SK-N-SH (cell line): Measurements from ENCODE around the gene CLEC3A. TPM values are rescaled to one million over a fixed set of nuclear protein-coding genes. Genes with fewer than 3 reads are reported as not detected.

Source experiments
- CTCF ChIA-PET: fragments of 300-600, 350-600 bp; formaldehyde crosslinking; extraction: SDS; loops from one replicate; lab custom pipeline; 2021; lab: Yijun Ruan, JAX
- POLR2A ChIA-PET: fragments of 350-600 bp; sonication (Branson Sonifier 250); formaldehyde crosslinking; extraction: SDS; loops from one replicate; lab custom pipeline; 2020; ENCODE audit warnings: antibody characterized with exemption, inconsistent platforms; lab: Yijun Ruan, JAX
- DNase-seq: peaks from one replicate; pipeline ENCODE4 v3.0.0; 2012
- H2AFZ ChIP-seq: fragments of 200-600 bp; sonication (generic); 2 replicates; pipeline ENCODE4 v1.8.1; 2016; ENCODE audit warnings: antibody characterized with exemption, mild to moderate bottlenecking, low read depth
- H3F3A ChIP-seq: fragments of 200-600 bp; sonication (generic); replicated peaks from 2 replicates; pipeline ENCODE3; 2016; ENCODE audit warnings: antibody characterized with exemption, mild to moderate bottlenecking; ENCODE audit not compliant: insufficient read depth
- H3K27ac ChIP-seq, 2 experiments: fragments of 200-500 bp in 1 of 2; fragments of 200-600 bp in 1 of 2; sonication (Bioruptor generic) in 1 of 2; sonication (generic), shearing (Covaris generic) in 1 of 2; 2 replicates each; pipeline versions ENCODE4 v1.5.1 to v1.6.1; 2014 to 2016; ENCODE audit warnings: low read depth in 2 of 2, inconsistent platforms in 1 of 2, low read length in 1 of 2, mild to moderate bottlenecking in 1 of 2, mixed read lengths in 1 of 2
- H3K27me3 ChIP-seq: fragments of 200-600 bp; sonication (generic), shearing (Covaris generic); 2 replicates; pipeline ENCODE4 v1.6.1; 2016; ENCODE audit warnings: mixed run types; ENCODE audit not compliant: insufficient read depth
- H3K36me3 ChIP-seq, 2 experiments: fragments of 200-500 bp in 1 of 2; fragments of 200-600 bp in 1 of 2; sonication (Bioruptor generic) in 1 of 2; sonication (generic) in 1 of 2; replicated peaks in 1 of 2; 2 replicates each; pipeline versions ENCODE3 to v1.5.1; 2014 to 2016; ENCODE audit warnings: low read length in 1 of 2, mild to moderate bottlenecking in 1 of 2; ENCODE audit not compliant: insufficient read depth in 2 of 2, control insufficient read depth in 1 of 2
- H3K4me1 ChIP-seq, 2 experiments: fragments of 200-500 bp in 1 of 2; fragments of 200-600 bp in 1 of 2; sonication (Bioruptor generic) in 1 of 2; sonication (generic), shearing (Covaris generic) in 1 of 2; 2 replicates each; pipeline versions ENCODE4 v1.5.1 to v1.6.1; 2014 to 2016; ENCODE audit warnings: low read depth in 1 of 2, low read length in 1 of 2, mixed run types in 1 of 2; ENCODE audit not compliant: insufficient read depth in 2 of 2, control insufficient read depth in 1 of 2
- H3K4me2 ChIP-seq: fragments of 200-600 bp; sonication (generic), shearing (Covaris generic); 2 replicates; pipeline ENCODE4 v1.6.1; 2017; ENCODE audit warnings: mixed run types
- H3K4me3 ChIP-seq, 2 experiments: fragments of 200-500 bp in 1 of 2; fragments of 200-600 bp in 1 of 2; sonication (Bioruptor generic) in 1 of 2; sonication (generic), shearing (Covaris generic) in 1 of 2; 2 replicates each; pipeline versions ENCODE4 v1.5.1 to v1.8.1; 2014 to 2016; ENCODE audit warnings: low read depth in 2 of 2, inconsistent platforms in 1 of 2, low read length in 1 of 2, mild to moderate bottlenecking in 1 of 2, mixed read lengths in 1 of 2, moderate library complexity in 1 of 2
- H3K79me2 ChIP-seq: fragments of 200-600 bp; sonication (generic); 2 replicates; pipeline ENCODE4 v1.8.1; 2017; ENCODE audit warnings: mild to moderate bottlenecking; ENCODE audit not compliant: insufficient read depth
- H3K9ac ChIP-seq: fragments of 200-600 bp; sonication (generic); 2 replicates; pipeline ENCODE4 v1.6.1; 2017; ENCODE audit warnings: mixed run types
- H3K9me2 ChIP-seq: fragments of 200-600 bp; sonication (generic); 2 replicates; pipeline ENCODE4 v1.6.1; 2017; ENCODE audit warnings: mixed run types
- H3K9me3 ChIP-seq: fragments of 200-600 bp; sonication (generic); 2 replicates; pipeline ENCODE4 v1.6.1; 2017; ENCODE audit warnings: mixed run types, mild to moderate bottlenecking, moderate library complexity
- H4K20me1 ChIP-seq: fragments of 200-600 bp; sonication (generic); 2 replicates; pipeline ENCODE4 v1.6.1; 2017; ENCODE audit warnings: mild to moderate bottlenecking, mixed run types; ENCODE audit not compliant: insufficient read depth
- ELF1 ChIP-seq: IDR thresholded peaks from 2 replicates; pipeline ENCODE4 v1.4.0; 2012
- EP300 ChIP-seq, 2 experiments: IDR thresholded peaks; 2 replicates each; pipeline versions ENCODE4 v1.4.0 to v1.6.1; 2012; ENCODE audit warnings: borderline replicate concordance in 1 of 2, low read depth in 1 of 2, low read length in 1 of 2
- EZH2phosphoT487 ChIP-seq: fragments of 200-600 bp; sonication (generic); IDR thresholded peaks from 2 replicates; pipeline ENCODE4 v1.6.1; 2017; ENCODE audit warnings: low read depth, mixed run types, mild to moderate bottlenecking, antibody characterized with exemption, moderate library complexity, borderline replicate concordance
- GATA2 ChIP-seq: sonication (generic); formaldehyde crosslinking; IDR thresholded peaks from 2 replicates; pipeline ENCODE4 v1.5.0; 2020; ENCODE audit warnings: mild to moderate bottlenecking, missing genetic modification reagents
- JUND ChIP-seq: IDR thresholded peaks from 2 replicates; pipeline ENCODE4 v1.4.0; 2012
- MEF2A ChIP-seq: IDR thresholded peaks from 2 replicates; pipeline ENCODE4 v1.4.0; 2012; ENCODE audit warnings: low read depth, borderline replicate concordance
- MXI1 ChIP-seq: IDR thresholded peaks from 2 replicates; pipeline ENCODE4 v1.6.1; 2012; ENCODE audit warnings: mild to moderate bottlenecking, low read depth, low read length, improper control_type of control experiment
- NRF1 ChIP-seq: IDR thresholded peaks from 2 replicates; pipeline ENCODE4 v1.6.1; 2012; ENCODE audit warnings: low read depth, mild to moderate bottlenecking, low read length
- RCOR1 ChIP-seq: fragments of 150-350 bp; IDR thresholded peaks from 2 replicates; pipeline ENCODE4 v1.6.1; 2017; ENCODE audit warnings: antibody characterized with exemption, low read length
- REST ChIP-seq: IDR thresholded peaks from 2 replicates; pipeline ENCODE4 v1.6.1; 2012; ENCODE audit warnings: mild to moderate bottlenecking, low read depth, low read length, moderate library complexity
- TAF1 ChIP-seq: IDR thresholded peaks from 2 replicates; pipeline ENCODE4 v1.6.1; 2012; ENCODE audit warnings: low read depth, mild to moderate bottlenecking, low read length, moderate library complexity, borderline replicate concordance
- YY1 ChIP-seq: IDR thresholded peaks from 2 replicates; pipeline ENCODE4 v1.4.0; 2012; ENCODE audit warnings: low read depth, mild to moderate bottlenecking
- WGBS: methylation state at CpG from one replicate; pipeline ENCODE4 v1.1.6; 2017; ENCODE audit warnings: low lambda C conversion rate; 5-methylcytosine and 5-hydroxymethylcytosine counted together
- polyA plus RNA-seq, 3 experiments: library from polyadenylated mRNA; depleted of rRNA; stranded (reverse); fragments of >200 nt; gene quantifications; 2 replicates each; pipeline ENCODE4 v1.2.3, GENCODE V29; 2012
- TF ChIP-seq, protein P1 (sequence below): IDR thresholded peaks from 2 replicates; pipeline ENCODE4; 2012
- TF ChIP-seq, protein P2 (sequence below): fragments of 150-350 bp; IDR thresholded peaks from 2 replicates; pipeline ENCODE4 v1.6.1; 2016; ENCODE audit warnings: mild to moderate bottlenecking, low read depth, low read length
- TF ChIP-seq, protein P3 (sequence below): IDR thresholded peaks from 2 replicates; pipeline ENCODE4 v1.4.0; 2012; ENCODE audit warnings: low read depth
- TF ChIP-seq, protein P4 (sequence below): fragments of 150-350 bp; IDR thresholded peaks from 2 replicates; pipeline ENCODE4 v1.6.1; 2017; ENCODE audit warnings: antibody characterized with exemption, low read length, low read depth, borderline replicate concordance

Gene CLEC3A
- polyA plus RNA-seq, 1 of the 3 experiments (the other 2 are of a cell fraction) = 0.03 TPM

- H3K9ac ChIP-seq = no peak overlapping the region
- 75% methylated on average over 3 of the region's 3 CpGs for WGBS
- no peaks in the 10 kb centered on the region for H3K27me3 ChIP-seq
- no peak overlapping the region for H3K4me2 ChIP-seq
- H4K20me1 ChIP-seq = no peaks in the 10 kb centered on the region
- no peak for DNase-seq
- TF ChIP-seq, protein P1, sequence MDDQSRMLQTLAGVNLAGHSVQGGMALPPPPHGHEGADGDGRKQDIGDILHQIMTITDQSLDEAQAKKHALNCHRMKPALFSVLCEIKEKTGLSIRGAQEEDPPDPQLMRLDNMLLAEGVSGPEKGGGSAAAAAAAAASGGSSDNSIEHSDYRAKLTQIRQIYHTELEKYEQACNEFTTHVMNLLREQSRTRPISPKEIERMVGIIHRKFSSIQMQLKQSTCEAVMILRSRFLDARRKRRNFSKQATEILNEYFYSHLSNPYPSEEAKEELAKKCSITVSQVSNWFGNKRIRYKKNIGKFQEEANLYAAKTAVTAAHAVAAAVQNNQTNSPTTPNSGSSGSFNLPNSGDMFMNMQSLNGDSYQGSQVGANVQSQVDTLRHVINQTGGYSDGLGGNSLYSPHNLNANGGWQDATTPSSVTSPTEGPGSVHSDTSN = no peak
- H3K4me1 ChIP-seq = peaks cover 0 to 3% of the 10 kb centered on the region in 2 experiments; a peak in 1 of 4 replicates
- H3F3A ChIP-seq = no peaks in the 10 kb centered on the region
- peaks cover 0 to 5% of the 10 kb centered on the region in 2 experiments for H3K36me3 ChIP-seq
- no peak overlapping the region for H3K27ac ChIP-seq
- ChIA-PET CTCF (interaction anchor here (6.1 to 9.0 kb wide), 2 partner anchors 27 to 300 kb away, joined by 28 to 84 read pairs; no protein-coding TSS in a partner anchor), POLR2A (no interaction called here)
- no peaks in the 10 kb centered on the region for H3K9me3 ChIP-seq
- H3K9me2 ChIP-seq = no peaks in the 10 kb centered on the region
- H3K4me3 ChIP-seq = no peak overlapping the region
- H2AFZ ChIP-seq = no peak overlapping the region
- H3K79me2 ChIP-seq = no peaks in the 10 kb centered on the region
Observed at GRCh38 chr16:77975942-77976341, 46.4 kb upstream of the CLEC3A start.

DNA sequence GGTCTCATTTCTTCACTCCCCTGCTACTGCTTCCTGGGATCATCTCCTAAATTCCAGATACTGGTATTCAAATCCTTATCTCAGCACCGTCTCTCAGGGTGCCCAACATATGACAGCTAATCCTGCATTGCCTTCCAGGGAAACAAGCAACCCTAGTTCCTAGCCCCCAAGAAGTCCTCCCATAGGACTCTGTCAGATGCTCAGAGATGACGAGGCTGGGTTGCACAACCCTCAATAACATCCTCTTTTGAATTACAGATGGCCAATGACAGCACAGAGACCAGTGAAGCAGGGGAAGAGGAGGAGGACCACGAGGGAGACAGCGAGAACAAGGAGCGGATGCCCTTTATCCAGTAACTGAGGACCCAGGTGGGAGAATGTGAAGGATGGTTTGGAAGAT, 45.0 kb upstream of the CLEC3A start:
- no peaks in the 10 kb centered on the region for H4K20me1 ChIP-seq
- H3K4me3 ChIP-seq = no peak overlapping the region
- WGBS = 61% methylated on average over 5 of the region's 5 CpGs
- no peaks in the 10 kb centered on the region for H3K4me1 ChIP-seq
- CTCF ChIA-PET = interaction anchor here (0.8 kb wide), 1 partner anchor 154 kb away, joined by 3 read pairs; no protein-coding TSS in a partner anchor
- POLR2A ChIA-PET = no interaction called here
- TF ChIP-seq EP300 (IDR thresholded peaks at IDR 0.05; ENCODE audit: borderline replicate concordance in 1 of 2, low read depth in 1 of 2, low read length in 1 of 2) (no peak), GATA2 (CRISPR knock-in tag) (no peak), JUND (no peak), ELF1 (no peak), TAF1 (no peak), REST (no peak), MEF2A (no peak), EZH2phosphoT487 (no peak), NRF1 (no peak), YY1 (no peak), MXI1 (no peak), RCOR1 (no peak)
- TF ChIP-seq, protein P2, sequence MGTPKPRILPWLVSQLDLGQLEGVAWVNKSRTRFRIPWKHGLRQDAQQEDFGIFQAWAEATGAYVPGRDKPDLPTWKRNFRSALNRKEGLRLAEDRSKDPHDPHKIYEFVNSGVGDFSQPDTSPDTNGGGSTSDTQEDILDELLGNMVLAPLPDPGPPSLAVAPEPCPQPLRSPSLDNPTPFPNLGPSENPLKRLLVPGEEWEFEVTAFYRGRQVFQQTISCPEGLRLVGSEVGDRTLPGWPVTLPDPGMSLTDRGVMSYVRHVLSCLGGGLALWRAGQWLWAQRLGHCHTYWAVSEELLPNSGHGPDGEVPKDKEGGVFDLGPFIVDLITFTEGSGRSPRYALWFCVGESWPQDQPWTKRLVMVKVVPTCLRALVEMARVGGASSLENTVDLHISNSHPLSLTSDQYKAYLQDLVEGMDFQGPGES = no peak
- TF ChIP-seq, protein P3, sequence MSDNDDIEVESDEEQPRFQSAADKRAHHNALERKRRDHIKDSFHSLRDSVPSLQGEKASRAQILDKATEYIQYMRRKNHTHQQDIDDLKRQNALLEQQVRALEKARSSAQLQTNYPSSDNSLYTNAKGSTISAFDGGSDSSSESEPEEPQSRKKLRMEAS = no peak
- TF ChIP-seq, protein P4, sequence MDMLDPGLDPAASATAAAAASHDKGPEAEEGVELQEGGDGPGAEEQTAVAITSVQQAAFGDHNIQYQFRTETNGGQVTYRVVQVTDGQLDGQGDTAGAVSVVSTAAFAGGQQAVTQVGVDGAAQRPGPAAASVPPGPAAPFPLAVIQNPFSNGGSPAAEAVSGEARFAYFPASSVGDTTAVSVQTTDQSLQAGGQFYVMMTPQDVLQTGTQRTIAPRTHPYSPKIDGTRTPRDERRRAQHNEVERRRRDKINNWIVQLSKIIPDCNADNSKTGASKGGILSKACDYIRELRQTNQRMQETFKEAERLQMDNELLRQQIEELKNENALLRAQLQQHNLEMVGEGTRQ = no peak
- no peak overlapping the region for H2AFZ ChIP-seq
- DNase-seq = no peak
- no peaks in the 10 kb centered on the region for H3K27me3 ChIP-seq
- H3K9me3 ChIP-seq = no peaks in the 10 kb centered on the region
- no peaks in the 10 kb centered on the region for H3F3A ChIP-seq
- no peak overlapping the region for H3K4me2 ChIP-seq
- H3K27ac ChIP-seq = no peak overlapping the region
- H3K36me3 ChIP-seq = peaks cover 0 to 5% of the 10 kb centered on the region in 2 experiments
- H3K9me2 ChIP-seq = no peaks in the 10 kb centered on the region
- H3K79me2 ChIP-seq = no peaks in the 10 kb centered on the region
- H3K9ac ChIP-seq = no peak overlapping the region
